Spleen (tissue), 11 donors: ENCODE results near the gene VEGFA. TPM values are rescaled to one million over a fixed set of nuclear protein-coding genes. Genes with fewer than 3 reads are reported as not detected.

Experiments
- DNase-seq: peaks from one replicate; pipeline ENCODE4 v3.0.0-alpha.2; 2020
- H3K27ac ChIP-seq, 8 donors: fragments of 200-600 bp; sonication (generic) in 7 of 8; 1 replicate in 4 of 8; 2 replicates in 4 of 8; pipeline versions ENCODE4 v1.5.0 to v1.8.0; 2016 to 2021; ENCODE audit warnings: inconsistent platforms in 4 of 8, mild to moderate bottlenecking in 4 of 8, moderate library complexity in 1 of 8
- H3K27me3 ChIP-seq, 7 donors: fragments of 200-600 bp; sonication (generic) in 6 of 7; replicated peaks in 1 of 7; 1 replicate in 4 of 7; 2 replicates in 3 of 7; pipeline versions ENCODE4 v1.5.0 to v1.8.0; 2016 to 2021; ENCODE audit warnings: inconsistent platforms in 3 of 7, mild to moderate bottlenecking in 1 of 7
- H3K36me3 ChIP-seq, 6 donors: fragments of 200-600 bp; sonication (generic) in 5 of 6; 1 replicate in 4 of 6; 2 replicates in 2 of 6; pipeline versions ENCODE4 v1.5.0 to v1.8.0; 2016 to 2021; ENCODE audit warnings: inconsistent platforms in 2 of 6
- H3K4me1 ChIP-seq, 6 donors: fragments of 200-600 bp; sonication (generic) in 5 of 6; 1 replicate in 3 of 6; 2 replicates in 3 of 6; pipeline versions ENCODE4 v1.5.0 to v1.8.0; 2016 to 2021; ENCODE audit warnings: inconsistent platforms in 3 of 6
- H3K4me3 ChIP-seq, 8 donors: fragments of 200-600 bp; sonication (generic) in 7 of 8; 1 replicate in 4 of 8; 2 replicates in 4 of 8; pipeline versions ENCODE4 v1.5.0 to v1.8.0; 2016 to 2021; ENCODE audit warnings: inconsistent platforms in 4 of 8, mild to moderate bottlenecking in 4 of 8, moderate library complexity in 2 of 8
- H3K9me3 ChIP-seq, 8 donors: fragments of 200-600 bp; sonication (generic) in 7 of 8; 1 replicate in 4 of 8; 2 replicates in 4 of 8; pipeline versions ENCODE4 v1.5.0 to v1.8.0; 2016 to 2021; ENCODE audit warnings: inconsistent platforms in 4 of 8
- CTCF ChIP-seq, 11 experiments: fragments of 200-600 bp in 7 of 11; fragments of 450-650 bp in 4 of 11; sonication (generic) in 4 of 11; IDR thresholded peaks in 8 of 11; conservative IDR thresholded peaks in 3 of 11; 1 replicate in 7 of 11; 2 replicates in 4 of 11; pipeline versions ENCODE4 v1.4.0 to v1.8.0; 2016 to 2021; ENCODE audit warnings: antibody characterized with exemption in 11 of 11, inconsistent platforms in 4 of 11, mild to moderate bottlenecking in 1 of 11
- POLR2A ChIP-seq, 3 donors: fragments of 450-650 bp; IDR thresholded peaks; one replicate each; pipeline ENCODE4 v1.5.1; 2017; ENCODE audit warnings: antibody characterized with exemption in 3 of 3, mild to moderate bottlenecking in 1 of 3
- POLR2AphosphoS5 ChIP-seq, 3 donors: sonication (generic); formaldehyde crosslinking; IDR thresholded peaks; one replicate each; pipeline ENCODE4 v1.5.1; 2017; ENCODE audit warnings: antibody characterized with exemption in 3 of 3
- WGBS, 5 donors: extraction: QIAGEN DNeasy Blood & Tissue Kit in 3 of 5; methylation state at CpG; one replicate each; pipeline versions ENCODE4 v1.1.5 to v1.1.7; 2013 to 2018; 5-methylcytosine and 5-hydroxymethylcytosine counted together
- intact Hi-C: fragments of 100-400 bp; cut with DNase I; formaldehyde crosslinking; loops from one replicate; pipeline ENCODE4 v1.15.0; 2023; ENCODE audit warnings: low total_unique reads
- polyA plus RNA-seq, 3 donors: library from polyadenylated mRNA; stranded (reverse); fragments of 200-250 nt; gene quantifications; one replicate each; pipeline ENCODE4 v1.2.1, GENCODE V29; 2013
- total RNA-seq, 7 donors: library from RNA; depleted of rRNA in 3 of 7; stranded (reverse); fragments of >200 nt in 3 of 7; fragmentation: NEBNext Ultra II Directional in 4 of 7; extraction: Animal tissue kit (Norgen Biotek cat#: 25700) in 4 of 7; gene quantifications; one replicate each; pipeline versions ENCODE4 v1.1.0 to v1.2.1, GENCODE V29; 2016 to 2021
- donor health status: healthy with polysubstance abuse.
- donor health status: DM: no; HTN: no; CAD: no; lungs with moderate emphysema.
- donor health status: DM: no; HTN: no; CAD: no.
- donor health status: Bipolar disorder and iron deficiency.
- donor health status: healthy.
- donor health status: DM: no; HTN: no; CAD: no.
- donor health status: DM: yes; HTN: yes; CAD: no.

Gene VEGFA
- total and polyA plus RNA-seq, 10 donors: 31.0 to 486 (median 153) TPM

- Histone ChIP-seq H3K36me3 (no peaks in the 10 kb centered on the region), H3K27me3 (peaks cover 0 to 17% (median 0%) of the 10 kb centered on the region in 7 donors), H3K9me3 (no peaks in the 10 kb centered on the region), H3K4me1 (peaks cover 0 to 9% (median 0%) of the 10 kb centered on the region in 6 donors), H3K4me3 (no peak overlapping the region), H3K27ac (no peak overlapping the region)
- 31 to 63% (median 41%) methylated on average over 6 of the region's 6 CpGs for WGBS, 5 donors
- intact Hi-C loops: no loop called here
- no peak for DNase-seq
- TF ChIP-seq POLR2AphosphoS5 (IDR thresholded peaks at IDR 0.05): no peak
- no peak for TF ChIP-seq CTCF (IDR thresholded peaks at IDR 0.05 in 8 of 11, conservative IDR thresholded peaks at IDR 0.05 in 3 of 11)
- no peak for TF ChIP-seq POLR2A (IDR thresholded peaks at IDR 0.05)
These were observed 6.9 kb upstream of the VEGFA start for GRCh38 chr6:43762966-43763695.

GRCh38 chr6:43763812-43764522, 6.0 kb upstream of the VEGFA start:
- H3K4me3 ChIP-seq: no peak overlapping the region
- H3K4me1 ChIP-seq: peaks cover 0 to 14% (median 2%) of the 10 kb centered on the region in 6 donors
- H3K27me3 ChIP-seq: peaks cover 0 to 18% (median 0%) of the 10 kb centered on the region in 7 donors
- no peaks in the 10 kb centered on the region for H3K9me3 ChIP-seq
- WGBS, 5 donors: 82 to 94% (median 89%) methylated on average over 7 of the region's 7 CpGs
- TF ChIP-seq POLR2AphosphoS5 (IDR thresholded peaks at IDR 0.05): no peak
- TF ChIP-seq CTCF (IDR thresholded peaks at IDR 0.05 in 8 of 11, conservative IDR thresholded peaks at IDR 0.05 in 3 of 11): no peak
- TF ChIP-seq POLR2A (IDR thresholded peaks at IDR 0.05): no peak
- intact Hi-C loops: no loop called here
- no peak for DNase-seq
- H3K27ac ChIP-seq: no peak overlapping the region
- H3K36me3 ChIP-seq: no peaks in the 10 kb centered on the region

- Histone ChIP-seq H3K27ac (no peak overlapping the region), H3K4me1 (peaks cover 0 to 22% (median 6%) of the 10 kb centered on the region in 6 donors), H3K9me3 (no peaks in the 10 kb centered on the region), H3K4me3 (no peak overlapping the region), H3K36me3 (no peaks in the 10 kb centered on the region), H3K27me3 (peaks cover 0 to 18% (median 0%) of the 10 kb centered on the region in 7 donors)
- DNase-seq: peak; percentile 47
- intact Hi-C loops: no loop called here
- WGBS, 5 donors: 80 to 94% (median 84%) methylated on average over 4 to 5 of the region's 5 CpGs
- TF ChIP-seq POLR2A (IDR thresholded peaks at IDR 0.05) (no peak), POLR2AphosphoS5 (IDR thresholded peaks at IDR 0.05) (no peak), CTCF (IDR thresholded peaks at IDR 0.05 in 8 of 11, conservative IDR thresholded peaks at IDR 0.05 in 3 of 11) (no peak)
These were observed 5.2 kb upstream of the VEGFA start for GRCh38 chr6:43764772-43765171.
